ENCODE data around the gene GID8.

DNA sequence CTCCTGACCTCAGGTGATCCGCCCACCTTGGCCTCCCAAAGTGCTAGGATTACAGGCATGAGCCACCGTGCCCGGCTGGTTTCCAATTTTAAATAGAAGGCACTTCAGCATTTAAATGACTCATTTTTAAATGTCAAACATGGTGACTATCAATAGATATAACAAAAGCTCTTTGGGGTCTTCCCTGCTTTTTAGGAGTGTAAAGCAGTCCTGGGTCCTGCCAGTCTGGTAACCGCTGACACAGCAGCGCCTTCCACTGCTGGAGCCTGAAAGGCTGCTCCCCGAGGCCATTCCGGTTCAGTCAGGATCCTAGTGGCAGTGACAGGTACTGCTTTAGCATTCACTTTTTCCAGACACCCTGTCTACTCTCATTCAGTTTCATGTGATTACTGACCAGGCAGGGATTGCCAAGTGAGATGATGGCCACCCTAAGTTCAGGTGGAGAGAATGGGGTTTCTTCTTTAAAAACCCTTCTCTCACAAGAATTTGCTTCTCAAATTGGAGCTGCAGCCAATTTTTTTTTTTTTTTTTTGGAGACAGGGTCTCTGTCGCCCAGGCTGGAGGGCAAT is 16.7 kb upstream of the GID8 start:
- TF ChIP-seq REST (IDR thresholded peaks at IDR 0.05; ENCODE audit: unreplicated experiment), result no peak
- no peak for TF ChIP-seq JUNB (IDR thresholded peaks at IDR 0.05; ENCODE audit: unreplicated experiment)
- TF ChIP-seq, protein P1, sequence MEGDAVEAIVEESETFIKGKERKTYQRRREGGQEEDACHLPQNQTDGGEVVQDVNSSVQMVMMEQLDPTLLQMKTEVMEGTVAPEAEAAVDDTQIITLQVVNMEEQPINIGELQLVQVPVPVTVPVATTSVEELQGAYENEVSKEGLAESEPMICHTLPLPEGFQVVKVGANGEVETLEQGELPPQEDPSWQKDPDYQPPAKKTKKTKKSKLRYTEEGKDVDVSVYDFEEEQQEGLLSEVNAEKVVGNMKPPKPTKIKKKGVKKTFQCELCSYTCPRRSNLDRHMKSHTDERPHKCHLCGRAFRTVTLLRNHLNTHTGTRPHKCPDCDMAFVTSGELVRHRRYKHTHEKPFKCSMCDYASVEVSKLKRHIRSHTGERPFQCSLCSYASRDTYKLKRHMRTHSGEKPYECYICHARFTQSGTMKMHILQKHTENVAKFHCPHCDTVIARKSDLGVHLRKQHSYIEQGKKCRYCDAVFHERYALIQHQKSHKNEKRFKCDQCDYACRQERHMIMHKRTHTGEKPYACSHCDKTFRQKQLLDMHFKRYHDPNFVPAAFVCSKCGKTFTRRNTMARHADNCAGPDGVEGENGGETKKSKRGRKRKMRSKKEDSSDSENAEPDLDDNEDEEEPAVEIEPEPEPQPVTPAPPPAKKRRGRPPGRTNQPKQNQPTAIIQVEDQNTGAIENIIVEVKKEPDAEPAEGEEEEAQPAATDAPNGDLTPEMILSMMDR (conservative IDR thresholded peaks at IDR 0.05; ENCODE audit: low read depth in 2 of 2), result peak; percentile 50 to 58

All from GM23338 (cell line).